PFSK-1 (cell line): ENCODE data around the gene UTP4.

Experiments
- FOXP2 ChIP-seq: optimal IDR thresholded peaks from 2 replicates; pipeline ENCODE3; 2011; ENCODE audit warnings: borderline replicate concordance, control low read depth, inconsistent platforms; ENCODE audit not compliant: insufficient read depth; ENCODE audit errors: extremely low read length, extremely low read depth
- POLR2AphosphoS5 ChIP-seq: IDR thresholded peaks from 2 replicates; pipeline ENCODE4 v1.6.1; 2012; ENCODE audit warnings: low read depth, mild to moderate bottlenecking, control low read depth, low read length, moderate library complexity
- REST ChIP-seq, 2 experiments: IDR thresholded peaks; 2 replicates each; pipeline versions ENCODE4 v1.6.1 to v1.8.0; 2011 to 2012; ENCODE audit warnings: low read depth in 2 of 2, low read length in 2 of 2, control low read depth in 1 of 2, inconsistent platforms in 1 of 2, mild to moderate bottlenecking in 1 of 2, moderate library complexity in 1 of 2; ENCODE audit not compliant: insufficient read depth in 1 of 2
- SIN3A ChIP-seq: IDR thresholded peaks from 2 replicates; pipeline ENCODE4 v1.6.1; 2012; ENCODE audit warnings: mild to moderate bottlenecking, low read length, moderate library complexity, borderline replicate concordance; ENCODE audit not compliant: insufficient read depth
- TAF1 ChIP-seq: IDR thresholded peaks from 2 replicates; pipeline ENCODE4 v1.6.1; 2012; ENCODE audit warnings: low read length, control low read depth, borderline replicate concordance; ENCODE audit not compliant: insufficient read depth

The UTP4 gene

GRCh38 chr16:69108905-69109252, 23.6 kb upstream of the UTP4 start:
- TF ChIP-seq TAF1: no peak
- no peak for TF ChIP-seq FOXP2
- TF ChIP-seq REST (IDR thresholded peaks at IDR 0.05; ENCODE audit: insufficient read depth in 1 of 2, low read depth in 2 of 2, low read length in 2 of 2): no peak
- TF ChIP-seq SIN3A: no peak
- TF ChIP-seq POLR2AphosphoS5: no peak

GRCh38 chr16:69109486-69110270, 22.8 kb upstream of the UTP4 start:
- no peak for TF ChIP-seq SIN3A
- no peak for TF ChIP-seq REST (IDR thresholded peaks at IDR 0.05; ENCODE audit: insufficient read depth in 1 of 2, low read depth in 2 of 2, low read length in 2 of 2)
- no peak for TF ChIP-seq FOXP2
- TF ChIP-seq POLR2AphosphoS5: no peak
- no peak for TF ChIP-seq TAF1

GRCh38 chr16:69110406-69110805, 22.0 kb upstream of the UTP4 start:
- TF ChIP-seq SIN3A (no peak), TAF1 (no peak), FOXP2 (no peak), POLR2AphosphoS5 (no peak), REST (IDR thresholded peaks at IDR 0.05; ENCODE audit: insufficient read depth in 1 of 2, low read depth in 2 of 2, low read length in 2 of 2) (no peak)

GRCh38 chr16:69111216-69111875, 21.1 kb upstream of the UTP4 start:
- TF ChIP-seq SIN3A (no peak), REST (IDR thresholded peaks at IDR 0.05; ENCODE audit: insufficient read depth in 1 of 2, low read depth in 2 of 2, low read length in 2 of 2) (no peak), TAF1 (no peak), POLR2AphosphoS5 (no peak), FOXP2 (no peak)
